22Rv1 (cell line): ENCODE data around the gene MYO10.

Experiments
- CTCF ChIP-seq: fragments of 450-650 bp; IDR thresholded peaks from 2 replicates; pipeline ENCODE4 v1.5.1; 2017; ENCODE audit warnings: mild to moderate bottlenecking
- ZFX ChIP-seq: fragments of 450-650 bp; IDR thresholded peaks from 2 replicates; pipeline ENCODE4 v1.6.1; 2017; ENCODE audit warnings: antibody characterized with exemption, borderline replicate concordance

DNA sequence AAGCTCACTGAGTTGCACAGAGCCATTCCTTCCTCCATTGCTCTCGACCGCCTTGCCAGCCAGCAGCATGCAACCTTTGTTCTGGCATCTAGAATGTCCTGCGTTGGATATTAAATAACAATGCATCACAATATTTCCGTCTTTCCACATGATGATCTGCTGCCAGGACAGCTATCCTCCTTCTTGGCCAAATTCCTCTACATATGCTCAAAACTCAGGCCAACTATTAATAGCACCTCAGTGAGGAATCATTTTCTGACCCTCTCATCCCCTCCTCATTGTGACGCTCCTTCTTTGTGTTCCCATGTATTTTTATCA lies 128.6 kb downstream of the MYO10 start:
- TF ChIP-seq CTCF (no peak), ZFX (no peak)
